NCI-H748 (cell line): ENCODE data around the gene ASRGL1.

ENCODE experiments used
- DNase-seq: peaks from one replicate; lab custom pipeline; 2025; ENCODE audit not compliant: unreplicated experiment; lab: John Stamatoyannopoulos, UW

Gene ASRGL1

DNA sequence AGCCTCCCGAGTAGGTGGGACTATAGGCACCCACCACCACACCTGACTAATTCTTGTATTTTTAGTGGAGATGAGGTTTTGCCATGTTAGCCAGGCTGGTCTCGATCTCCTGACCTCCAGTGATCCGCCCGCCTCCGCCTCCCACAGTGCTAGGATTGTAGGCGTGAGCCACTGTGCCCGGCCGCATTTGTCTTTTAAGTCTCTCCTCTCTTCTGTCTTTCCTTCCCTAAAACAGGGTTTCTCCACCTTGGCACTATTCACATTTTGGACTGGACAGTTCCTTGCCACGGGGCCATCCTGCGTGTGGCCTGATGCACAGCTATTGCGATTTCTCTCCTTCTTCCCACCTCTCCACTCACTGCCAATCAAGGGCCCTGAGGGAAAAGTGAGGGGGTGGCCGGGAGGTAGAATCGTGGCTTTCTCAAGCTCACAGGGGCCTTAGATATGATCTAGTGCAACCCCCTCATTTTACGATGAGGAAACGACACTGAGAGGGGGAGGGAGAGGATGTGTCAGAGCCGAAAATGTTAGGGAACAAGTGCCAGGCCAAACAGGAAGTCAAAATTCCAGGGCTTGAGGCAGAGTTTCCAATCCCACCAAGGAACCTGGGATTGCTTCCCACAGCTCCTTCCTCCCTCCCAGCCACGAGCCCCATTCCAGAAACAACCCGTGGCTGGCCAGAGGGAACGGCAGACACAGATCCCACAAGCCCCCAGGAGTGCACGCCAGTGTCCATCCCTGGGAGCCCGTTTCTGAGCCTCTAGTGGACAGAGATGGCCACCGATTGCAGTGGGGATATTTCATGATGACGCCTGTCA lies 102.7 kb downstream of the ASRGL1 start:
- DNase-seq, result no peak
